ENCODE results near the gene MGAT3. TPM values are rescaled to one million over a fixed set of nuclear protein-coding genes. Genes with fewer than 3 reads are reported as not detected.

Gene MGAT3
- total and polyA plus RNA-seq, 9 of the 15 experiments (the other 6 are each of a cell fraction or from before 2014, with no cell fraction given) = 0.10 to 11.5 (median 4.6) TPM

- TF ChIP-seq MBD1 (CRISPR knock-in tag; IDR thresholded peaks at IDR 0.05) = no peak
- TF ChIP-seq ATF1 (CRISPR knock-in tag; IDR thresholded peaks at IDR 0.05) = no peak
- TF ChIP-seq ATF1 (tag; IDR thresholded peaks at IDR 0.05) = peak; percentile 78
- TF ChIP-seq HEY1 (CRISPR knock-in tag; IDR thresholded peaks at IDR 0.05; ENCODE audit: borderline replicate concordance) = no peak
- TF ChIP-seq ARHGAP35 (IDR thresholded peaks at IDR 0.05; ENCODE audit: partially characterized antibody) = no peak
- peak in 1 of 2 experiments; percentile 73; a peak in 2 of 4 replicates for TF ChIP-seq ETV6 (IDR thresholded peaks at IDR 0.05; ENCODE audit: borderline replicate concordance in 1 of 2, low read depth in 2 of 2, low read length in 1 of 2)
- no peak for TF ChIP-seq ETV6 (CRISPR knock-in tag; IDR thresholded peaks at IDR 0.05; ENCODE audit: borderline replicate concordance)
- no peak for TF ChIP-seq MTF1 (CRISPR knock-in tag; IDR thresholded peaks at IDR 0.05; ENCODE audit: borderline replicate concordance)
Observed at GRCh38 chr22:39532215-39533073, 75.6 kb downstream of the MGAT3 start, which contains the start of gene RPS19BP1 (continued).
